DMS 273 (cell line): ENCODE results near the gene METTL8.
A peak's percentile ranks its signal among the peaks of the same experiment; 100 is the strongest.

Experiments
- DNase-seq: peaks from one replicate; lab custom pipeline; 2025; ENCODE audit not compliant: unreplicated experiment; lab: John Stamatoyannopoulos, UW

The METTL8 gene

GRCh38 chr2:171347591-171348032 lies 86.2 kb downstream of the METTL8 start:
- peak; percentile 39 for DNase-seq

- DNase-seq = no peak
Observed at GRCh38 chr2:171346723-171347557, 86.8 kb downstream of the METTL8 start.

- DNase-seq = no peak
Observed at GRCh38 chr2:171345971-171346722, 87.6 kb downstream of the METTL8 start.

GRCh38 chr2:171344182-171344581 lies 89.6 kb downstream of the METTL8 start:
- no peak for DNase-seq

- peak; percentile 6 for DNase-seq
Observed at GRCh38 chr2:171342067-171342413, 91.8 kb downstream of the METTL8 start.

- DNase-seq = no peak
Observed at GRCh38 chr2:171341394-171342066, 92.3 kb downstream of the METTL8 start.

GRCh38 chr2:171334946-171335345 lies 98.8 kb downstream of the METTL8 start:
- DNase-seq = no peak

- no peak for DNase-seq
Observed at GRCh38 chr2:171334171-171334570, 99.6 kb downstream of the METTL8 start.

GRCh38 chr2:171330155-171330956 lies 103.4 kb downstream of the METTL8 start:
- DNase-seq = no peak

- no peak for DNase-seq
Observed at GRCh38 chr2:171327043-171327496, 106.7 kb downstream of the METTL8 start.

- DNase-seq = no peak
Observed at GRCh38 chr2:171325886-171326585, 107.8 kb downstream of the METTL8 start.

GRCh38 chr2:171323971-171324528 lies 109.7 kb downstream of the METTL8 start:
- no peak for DNase-seq

- DNase-seq = no peak
Observed at GRCh38 chr2:171322928-171323327, 110.9 kb downstream of the METTL8 start.

- DNase-seq = no peak
Observed at GRCh38 chr2:171320731-171321130, 113.1 kb downstream of the METTL8 start.

GRCh38 chr2:171320208-171320621 lies 113.6 kb downstream of the METTL8 start:
- no peak for DNase-seq

GRCh38 chr2:171319164-171319810 lies 114.5 kb downstream of the METTL8 start:
- no peak for DNase-seq

GRCh38 chr2:171318463-171318934 lies 115.3 kb downstream of the METTL8 start:
- no peak for DNase-seq

- no peak for DNase-seq
Observed at GRCh38 chr2:171317492-171318125, 116.2 kb downstream of the METTL8 start.
